Right lobe of liver (tissue), 6 donors: ENCODE measurements around the gene RPS19. TPM values are rescaled to one million over a fixed set of nuclear protein-coding genes. Genes with fewer than 3 reads are reported as not detected.

Source experiments
- ATAC-seq, 4 donors: fragments of 200-7000 bp; cut with Tn5 transposase; one replicate each; pipeline ENCODE4 v1.9.1; 2020; ENCODE audit warnings: mild to moderate bottlenecking in 4 of 4, moderate library complexity in 4 of 4
- DNase-seq, 3 donors: peaks; one replicate each; pipeline ENCODE4 v3.0.0-alpha.2; 2020
- H3K27ac ChIP-seq, 3 donors: fragments of 200-600 bp; one replicate each; pipeline ENCODE4 v1.8.0; 2022
- H3K27me3 ChIP-seq, 2 donors: fragments of 200-600 bp; one replicate each; pipeline ENCODE4 v1.8.0; 2022
- H3K36me3 ChIP-seq, 4 donors: fragments of 200-600 bp; sonication (generic) in 1 of 4; one replicate each; pipeline versions ENCODE4 v1.5.1 to v1.8.0; 2017 to 2022; ENCODE audit warnings: control low read depth in 1 of 4
- H3K4me1 ChIP-seq, 4 donors: fragments of 200-600 bp; sonication (generic) in 1 of 4; one replicate each; pipeline versions ENCODE4 v1.5.1 to v1.8.0; 2017 to 2022; ENCODE audit warnings: control low read depth in 1 of 4
- H3K4me3 ChIP-seq, 3 donors: fragments of 200-600 bp; one replicate each; pipeline ENCODE4 v1.8.0; 2022
- H3K9me3 ChIP-seq, 4 donors: fragments of 200-600 bp; sonication (generic) in 1 of 4; one replicate each; pipeline versions ENCODE4 v1.5.1 to v1.8.0; 2017 to 2022; ENCODE audit warnings: control low read depth in 1 of 4
- POLR2A ChIP-seq: fragments of 450-650 bp; IDR thresholded peaks from one replicate; pipeline ENCODE4 v1.6.1; 2017; ENCODE audit warnings: antibody characterized with exemption, mild to moderate bottlenecking
- WGBS: methylation state at CpG from one replicate; pipeline ENCODE4 v1.1.6; 2018; ENCODE audit warnings: low coverage, low lambda C conversion rate; ENCODE audit not compliant: insufficient coverage; ENCODE audit errors: missing lambda C conversion rate; 5-methylcytosine and 5-hydroxymethylcytosine counted together
- intact Hi-C, 2 donors: fragments of 100-400 bp; cut with DNase I; formaldehyde crosslinking; loops; one replicate each; pipeline versions ENCODE4 v1.11.2 to v1.14.1; 2022
- total RNA-seq, 6 experiments: library from RNA; depleted of rRNA in 2 of 6; stranded (reverse); fragments of >200 nt in 2 of 6; fragmentation: NEBNext Ultra II Directional in 3 of 6; extraction: Animal tissue kit (Norgen Biotek cat#: 25700) in 3 of 6; gene quantifications; one replicate each; pipeline versions ENCODE4 v1.1.0 to v1.2.4, GENCODE V29; 2016 to 2023
- TF ChIP-seq, protein P1 (sequence below), 4 donors: fragments of 200-600 bp in 3 of 4; fragments of 450-650 bp in 1 of 4; IDR thresholded peaks; one replicate each; pipeline versions ENCODE4 v1.5.1 to v1.8.0; 2016 to 2022; ENCODE audit warnings: antibody characterized with exemption in 4 of 4, mild to moderate bottlenecking in 2 of 4
- donor health status: DM: no; HTN: yes; CAD: no.
- donor health status: DM: no; HTN: no; CAD: no.
- donor health status: DM: no; HTN: no; CAD: no.
- donor health status: DM: no; HTN: yes; CAD: no.
- donor health status: DM: no; HTN: yes; CAD: no.

Gene RPS19
- total RNA-seq, 6 experiments from 2014 or later = 347 to 556 (median 499) TPM

- WGBS = 69% methylated on average over 9 of the region's 11 CpGs
- Histone ChIP-seq H3K4me3 (no peak overlapping the region), H3K4me1 (peaks cover 0 to 17% (median 3%) of the 10 kb centered on the region in 4 donors), H3K27ac (no peak overlapping the region), H3K36me3 (peaks cover 11 to 57% (median 32%) of the 10 kb centered on the region in 4 donors), H3K9me3 (no peaks in the 10 kb centered on the region), H3K27me3 (no peaks in the 10 kb centered on the region)
- no peak for ATAC-seq
- TF ChIP-seq, protein P1, sequence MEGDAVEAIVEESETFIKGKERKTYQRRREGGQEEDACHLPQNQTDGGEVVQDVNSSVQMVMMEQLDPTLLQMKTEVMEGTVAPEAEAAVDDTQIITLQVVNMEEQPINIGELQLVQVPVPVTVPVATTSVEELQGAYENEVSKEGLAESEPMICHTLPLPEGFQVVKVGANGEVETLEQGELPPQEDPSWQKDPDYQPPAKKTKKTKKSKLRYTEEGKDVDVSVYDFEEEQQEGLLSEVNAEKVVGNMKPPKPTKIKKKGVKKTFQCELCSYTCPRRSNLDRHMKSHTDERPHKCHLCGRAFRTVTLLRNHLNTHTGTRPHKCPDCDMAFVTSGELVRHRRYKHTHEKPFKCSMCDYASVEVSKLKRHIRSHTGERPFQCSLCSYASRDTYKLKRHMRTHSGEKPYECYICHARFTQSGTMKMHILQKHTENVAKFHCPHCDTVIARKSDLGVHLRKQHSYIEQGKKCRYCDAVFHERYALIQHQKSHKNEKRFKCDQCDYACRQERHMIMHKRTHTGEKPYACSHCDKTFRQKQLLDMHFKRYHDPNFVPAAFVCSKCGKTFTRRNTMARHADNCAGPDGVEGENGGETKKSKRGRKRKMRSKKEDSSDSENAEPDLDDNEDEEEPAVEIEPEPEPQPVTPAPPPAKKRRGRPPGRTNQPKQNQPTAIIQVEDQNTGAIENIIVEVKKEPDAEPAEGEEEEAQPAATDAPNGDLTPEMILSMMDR (IDR thresholded peaks at IDR 0.05) = no peak
- no peak for TF ChIP-seq POLR2A
- DNase-seq = no peak
- intact Hi-C loops = no loop called here
These were observed 3.3 kb downstream of the RPS19 start for GRCh38 chr19:41863209-41863931.

GRCh38 chr19:41864374-41864773, 4.3 kb downstream of the RPS19 start:
- intact Hi-C loops = no loop called here
- H3K27me3 ChIP-seq = no peaks in the 10 kb centered on the region

GRCh38 chr19:41866284-41866683, 6.2 kb downstream of the RPS19 start:
- Histone ChIP-seq H3K4me3 (no peak overlapping the region), H3K36me3 (peaks cover 19 to 79% (median 41%) of the 10 kb centered on the region in 4 donors), H3K27ac (no peak overlapping the region), H3K9me3 (no peaks in the 10 kb centered on the region), H3K4me1 (peaks cover 0 to 5% (median 2%) of the 10 kb centered on the region in 4 donors), H3K27me3 (no peaks in the 10 kb centered on the region)
- TF ChIP-seq, protein P1 (IDR thresholded peaks at IDR 0.05) = no peak
- no peak for TF ChIP-seq POLR2A
- no peak for DNase-seq
- no peak for ATAC-seq
- WGBS = 75% methylated on average over 1 of the region's 3 CpGs
- intact Hi-C loops = no loop called here

More at GRCh38 chr19:41864374-41864773, 4.3 kb downstream of the RPS19 start:
- ATAC-seq = no peak
- 60% methylated on average over 1 of the region's 5 CpGs for WGBS
- H3K36me3 ChIP-seq = peaks cover 11 to 63% (median 37%) of the 10 kb centered on the region in 4 donors
- H3K27ac ChIP-seq = no peak overlapping the region
- peaks cover 0 to 11% (median 3%) of the 10 kb centered on the region in 4 donors for H3K4me1 ChIP-seq
- no peaks in the 10 kb centered on the region for H3K9me3 ChIP-seq
- DNase-seq = no peak
- TF ChIP-seq POLR2A = no peak
- TF ChIP-seq, protein P1 (IDR thresholded peaks at IDR 0.05) = no peak
- H3K4me3 ChIP-seq = no peak overlapping the region

GRCh38 chr19:41868120-41868988, 8.3 kb downstream of the RPS19 start:
- peaks cover 7 to 66% (median 31%) of the 10 kb centered on the region in 4 donors for H3K36me3 ChIP-seq
- intact Hi-C loops = no loop called here
- H3K4me1 ChIP-seq = peaks cover 0 to 12% (median 0%) of the 10 kb centered on the region in 4 donors
- H3K9me3 ChIP-seq = no peaks in the 10 kb centered on the region
- no peaks in the 10 kb centered on the region for H3K27me3 ChIP-seq
- DNase-seq = no peak
- 63% methylated on average over 7 of the region's 10 CpGs for WGBS
- no peak overlapping the region for H3K27ac ChIP-seq
- no peak for TF ChIP-seq POLR2A
- TF ChIP-seq, protein P1 (IDR thresholded peaks at IDR 0.05) = no peak
- no peak for ATAC-seq
- no peak overlapping the region for H3K4me3 ChIP-seq
